Neural cell (in vitro differentiated cells): ENCODE measurements around the gene MAGI1. TPM values are rescaled to one million over a fixed set of nuclear protein-coding genes. Genes with fewer than 3 reads are reported as not detected.
A peak's percentile ranks its signal among the peaks of the same experiment; 100 is the strongest.

Source experiments
- H2AFZ ChIP-seq: fragments of 200-600, 300-800 bp; sonication (generic), shearing (Covaris generic); 2 replicates; pipeline ENCODE4 v1.6.0; 2014; ENCODE audit warnings: low read depth, mild to moderate bottlenecking, antibody characterized with exemption, low read length, moderate library complexity
- H3F3A ChIP-seq: fragments of 200-600 bp; shearing (Covaris generic); 2 replicates; pipeline ENCODE4 v1.6.1; 2016; ENCODE audit warnings: mild to moderate bottlenecking, moderate library complexity, mixed read lengths, antibody characterized with exemption, low read length; ENCODE audit not compliant: insufficient read depth, poor library complexity, severe bottlenecking
- H3K27ac ChIP-seq: fragments of 200-600, 300-800 bp; sonication (generic), shearing (Covaris generic); 2 replicates; pipeline ENCODE4 v1.5.1; 2014; ENCODE audit warnings: mild to moderate bottlenecking, low read length, moderate library complexity
- H3K27me3 ChIP-seq: fragments of 300-800, 200-600 bp; sonication (generic), shearing (Covaris generic); 2 replicates; pipeline ENCODE4 v1.6.0; 2014; ENCODE audit warnings: mild to moderate bottlenecking, low read depth, low read length, moderate library complexity; ENCODE audit not compliant: insufficient read depth
- H3K36me3 ChIP-seq: fragments of 300-800, 200-600 bp; sonication (generic), shearing (Covaris generic); 2 replicates; pipeline ENCODE4 v1.5.1; 2014; ENCODE audit warnings: mild to moderate bottlenecking, antibody characterized with exemption, low read length, moderate library complexity; ENCODE audit not compliant: insufficient read depth
- H3K4me2 ChIP-seq: fragments of 300-800, 200-600 bp; sonication (generic), shearing (Covaris generic); 2 replicates; pipeline ENCODE4 v1.6.0; 2014; ENCODE audit warnings: mild to moderate bottlenecking, low read length
- H3K4me3 ChIP-seq: fragments of 300-800, 200-600 bp; sonication (generic), shearing (Covaris generic); 2 replicates; pipeline ENCODE4 v1.5.1; 2014; ENCODE audit warnings: mild to moderate bottlenecking, low read length, moderate library complexity
- H3K79me2 ChIP-seq: fragments of 200-600 bp; shearing (Covaris generic); replicated peaks from 2 replicates; pipeline ENCODE4 v1.6.0; 2014; ENCODE audit warnings: mild to moderate bottlenecking, low read length, moderate library complexity; ENCODE audit not compliant: insufficient read depth
- H3K9ac ChIP-seq: fragments of 300-800, 200-600 bp; sonication (generic), shearing (Covaris generic); 2 replicates; pipeline ENCODE4 v1.6.1; 2016; ENCODE audit warnings: mild to moderate bottlenecking, low read length, mixed read lengths
- H3K9me2 ChIP-seq: fragments of 200-600 bp; shearing (Covaris generic); 2 replicates; pipeline ENCODE4 v1.6.1; 2016; ENCODE audit warnings: mild to moderate bottlenecking, low read length, mixed read lengths; ENCODE audit not compliant: insufficient read depth
- H3K9me3 ChIP-seq: fragments of 200-600, 300-800 bp; sonication (generic), shearing (Covaris generic); 2 replicates; pipeline ENCODE4 v1.6.1; 2016; ENCODE audit warnings: mild to moderate bottlenecking, mixed run types, low read length, moderate library complexity, mixed read lengths
- H4K20me1 ChIP-seq: fragments of 200-600 bp; shearing (Covaris generic); 2 replicates; pipeline ENCODE4 v1.6.1; 2016; ENCODE audit warnings: mild to moderate bottlenecking, mixed run types; ENCODE audit not compliant: insufficient read depth
- CTCF ChIP-seq: fragments of 450-650 bp; IDR thresholded peaks from 2 replicates; pipeline ENCODE4 v1.5.1; 2014; ENCODE audit warnings: antibody characterized with exemption, mild to moderate bottlenecking, moderate library complexity; ENCODE audit not compliant: poor library complexity, severe bottlenecking
- EP300 ChIP-seq: fragments of 450-650 bp; conservative IDR thresholded peaks from 2 replicates; pipeline ENCODE4 v1.6.1; 2014; ENCODE audit warnings: antibody characterized with exemption, mild to moderate bottlenecking, moderate library complexity; ENCODE audit not compliant: poor library complexity, severe bottlenecking
- EZH2 ChIP-seq: fragments of 200-600, 300-800 bp; shearing (Covaris generic), sonication (generic); IDR thresholded peaks from 2 replicates; pipeline ENCODE4 v1.6.1; 2014; ENCODE audit warnings: antibody characterized with exemption, low read length, borderline replicate concordance, mild to moderate bottlenecking; ENCODE audit not compliant: insufficient read depth, poor library complexity, severe bottlenecking
- MXI1 ChIP-seq: fragments of 450-650 bp; conservative IDR thresholded peaks from 2 replicates; pipeline ENCODE4 v1.6.1; 2014; ENCODE audit warnings: antibody characterized with exemption, mild to moderate bottlenecking; ENCODE audit not compliant: poor library complexity, severe bottlenecking
- POLR2AphosphoS5 ChIP-seq: IDR thresholded peaks from 2 replicates; pipeline ENCODE4 v1.6.1; 2012
- RAD21 ChIP-seq: fragments of 450-650 bp; conservative IDR thresholded peaks from 2 replicates; pipeline ENCODE4 v1.6.1; 2014; ENCODE audit warnings: antibody characterized with exemption, mild to moderate bottlenecking, moderate library complexity
- REST ChIP-seq: IDR thresholded peaks from 2 replicates; pipeline ENCODE4 v1.6.1; 2012; ENCODE audit warnings: borderline replicate concordance
- SMC3 ChIP-seq: fragments of 450-650 bp; conservative IDR thresholded peaks from 2 replicates; pipeline ENCODE4 v1.6.1; 2014; ENCODE audit warnings: antibody characterized with exemption, mild to moderate bottlenecking, moderate library complexity; ENCODE audit not compliant: poor library complexity
- TAF1 ChIP-seq: IDR thresholded peaks from 2 replicates; pipeline ENCODE4 v1.6.1; 2012; ENCODE audit warnings: low read depth
- polyA plus RNA-seq: library from polyadenylated mRNA; depleted of rRNA; stranded (reverse); fragments of >200 nt; gene quantifications from 2 replicates; pipeline ENCODE4 v1.2.3, GENCODE V29; 2014

Gene MAGI1
- polyA plus RNA-seq, 1 donor from 2014 or later = 44.7 TPM

GRCh38 chr3:65767551-65767950, 271.2 kb downstream of the MAGI1 start:
- Histone ChIP-seq H3K9me3 (no peaks in the 10 kb centered on the region), H3F3A (no peaks in the 10 kb centered on the region), H3K36me3 (no peaks in the 10 kb centered on the region), H3K4me3 (no peak overlapping the region), H3K9ac (no peak overlapping the region), H3K79me2 (no peaks in the 10 kb centered on the region), H3K27ac (no peak overlapping the region), H3K9me2 (no peaks in the 10 kb centered on the region), H3K27me3 (no peaks in the 10 kb centered on the region), H4K20me1 (no peaks in the 10 kb centered on the region), H3K4me2 (no peak overlapping the region), H2AFZ (no peak overlapping the region)
- TF ChIP-seq RAD21 (no peak), TAF1 (no peak)

- Histone ChIP-seq H2AFZ (no peak overlapping the region), H3F3A (no peaks in the 10 kb centered on the region), H3K4me3 (no peak overlapping the region), H4K20me1 (no peaks in the 10 kb centered on the region), H3K36me3 (no peaks in the 10 kb centered on the region), H3K79me2 (no peaks in the 10 kb centered on the region), H3K9ac (no peak overlapping the region), H3K4me2 (no peak overlapping the region), H3K27me3 (no peaks in the 10 kb centered on the region), H3K9me3 (no peaks in the 10 kb centered on the region), H3K9me2 (no peaks in the 10 kb centered on the region), H3K27ac (no peak overlapping the region)
- TF ChIP-seq POLR2AphosphoS5 = no peak
- no peak for TF ChIP-seq TAF1
- TF ChIP-seq MXI1 = no peak
- TF ChIP-seq RAD21 = no peak
- TF ChIP-seq SMC3 = no peak
Observed at GRCh38 chr3:65762235-65762580, 276.5 kb downstream of the MAGI1 start.

- H3K27ac ChIP-seq = peak overlapping the region; percentile 45
- no peaks in the 10 kb centered on the region for H4K20me1 ChIP-seq
Observed at GRCh38 chr3:65761446-65762234, 277.1 kb downstream of the MAGI1 start.

More at GRCh38 chr3:65761446-65762234, 277.1 kb downstream of the MAGI1 start:
- Histone ChIP-seq H3K9me2 (no peaks in the 10 kb centered on the region), H3K79me2 (no peaks in the 10 kb centered on the region), H3K36me3 (no peaks in the 10 kb centered on the region), H3K27me3 (no peaks in the 10 kb centered on the region), H2AFZ (peak overlapping the region; percentile 49), H3K4me3 (peak overlapping the region; percentile 30), H3K4me2 (peak overlapping the region; percentile 12), H3K9me3 (no peaks in the 10 kb centered on the region), H3F3A (no peaks in the 10 kb centered on the region), H3K9ac (peak overlapping the region; percentile 18)
- TF ChIP-seq CTCF (no peak), TAF1 (no peak), POLR2AphosphoS5 (no peak), SMC3 (no peak), EP300 (no peak), RAD21 (no peak), REST (no peak), EZH2 (no peak)
